HG02973 (cell line): ENCODE data around the gene PAQR7.
"Not testable (repeated sequence)": the region's sequence is repeated elsewhere in the genome, so short reads cannot be mapped to it uniquely, and the experiment has no call there.

Experiments used
- ATAC-seq: cut with Tn5 transposase; IDR thresholded peaks from one replicate; pipeline ENCODE4 v1.9.1; 2021; ENCODE audit warnings: moderate library complexity; ENCODE audit not compliant: unreplicated experiment

PAQR7 gene

GRCh38 chr1:25854554-25854953 is 21.0 kb downstream of the PAQR7 start:
- no peak for ATAC-seq

- ATAC-seq = no peak
Measured at GRCh38 chr1:25848531-25848930, 27.0 kb downstream of the PAQR7 start.

DNA sequence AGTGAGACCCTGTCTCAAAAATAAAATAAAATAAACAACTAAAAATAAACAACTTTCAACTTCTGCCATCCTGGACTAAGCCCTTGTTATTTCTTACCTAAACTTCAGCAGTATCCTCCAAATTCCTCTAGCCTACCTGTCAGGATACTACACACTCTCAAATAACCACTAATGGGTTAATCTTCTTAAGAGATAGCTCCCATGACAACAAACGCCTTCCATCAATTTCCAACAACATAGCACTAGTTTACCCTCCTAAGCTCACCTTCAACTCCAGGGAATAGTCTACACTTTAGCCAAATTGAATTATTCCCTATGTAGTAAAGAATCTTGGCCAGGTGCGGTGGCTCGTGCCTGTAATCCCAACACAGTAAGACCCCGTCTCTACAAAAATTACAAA is 27.6 kb downstream of the PAQR7 start:
- ATAC-seq = no peak

DNA sequence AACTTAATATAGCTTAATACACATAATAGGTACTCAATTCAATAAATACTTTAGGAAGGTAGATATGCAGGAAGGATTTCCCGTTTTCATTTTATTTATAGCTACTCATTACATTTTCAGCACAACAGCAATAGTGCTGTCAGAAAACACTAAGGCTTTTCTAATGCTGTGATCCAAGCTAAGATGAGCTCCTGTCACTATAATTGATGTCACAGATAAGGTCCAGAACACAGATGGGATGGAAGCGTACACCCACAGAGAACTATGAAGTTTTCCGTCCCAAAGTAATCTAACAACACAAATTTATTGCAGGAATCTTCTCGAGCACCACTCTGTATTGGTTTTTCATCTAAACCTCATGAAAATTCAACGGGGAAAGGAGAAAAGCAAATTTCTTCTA is 29.8 kb downstream of the PAQR7 start:
- ATAC-seq = no peak

GRCh38 chr1:25844536-25845337 is 30.8 kb downstream of the PAQR7 start:
- no peak for ATAC-seq

DNA sequence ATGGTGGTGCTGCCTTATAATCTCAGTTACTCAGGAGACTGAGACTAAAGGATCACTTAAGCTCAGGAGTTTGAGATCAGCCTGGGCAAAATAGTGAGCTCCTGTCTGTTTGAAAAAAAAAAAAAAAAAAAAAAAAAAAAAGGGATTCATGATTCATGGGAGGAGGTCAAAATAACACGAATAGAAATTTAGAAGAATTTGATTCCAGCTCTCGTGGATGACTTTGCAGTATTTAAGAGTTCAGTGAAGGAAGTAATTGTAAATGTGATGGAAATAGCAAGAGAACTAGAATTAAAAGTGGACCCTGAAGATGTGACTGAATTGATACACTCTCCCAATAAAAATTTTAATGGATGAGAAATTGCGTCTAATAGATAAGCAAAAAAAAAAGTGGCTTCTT is 32.0 kb downstream of the PAQR7 start:
- ATAC-seq = no peak

DNA sequence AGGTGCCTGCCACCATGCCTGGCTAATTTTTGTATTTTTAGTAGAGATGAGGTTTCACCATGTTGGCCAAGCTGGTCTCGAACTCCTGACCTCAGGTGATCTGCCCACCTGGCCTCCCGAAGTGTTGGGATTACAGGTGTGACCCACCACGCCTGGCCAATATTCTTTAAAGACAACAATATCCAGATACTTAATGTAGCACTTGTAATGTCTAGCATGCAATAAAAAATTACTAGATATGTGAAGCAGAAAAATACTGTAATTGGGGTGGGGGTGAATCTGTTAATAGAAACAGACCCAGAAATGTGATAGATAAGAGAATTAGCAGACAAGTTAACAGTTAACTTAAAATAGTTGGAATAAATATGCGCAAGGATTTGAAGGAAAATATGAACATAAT is 35.7 kb downstream of the PAQR7 start:
- ATAC-seq = not testable (repeated sequence)

DNA sequence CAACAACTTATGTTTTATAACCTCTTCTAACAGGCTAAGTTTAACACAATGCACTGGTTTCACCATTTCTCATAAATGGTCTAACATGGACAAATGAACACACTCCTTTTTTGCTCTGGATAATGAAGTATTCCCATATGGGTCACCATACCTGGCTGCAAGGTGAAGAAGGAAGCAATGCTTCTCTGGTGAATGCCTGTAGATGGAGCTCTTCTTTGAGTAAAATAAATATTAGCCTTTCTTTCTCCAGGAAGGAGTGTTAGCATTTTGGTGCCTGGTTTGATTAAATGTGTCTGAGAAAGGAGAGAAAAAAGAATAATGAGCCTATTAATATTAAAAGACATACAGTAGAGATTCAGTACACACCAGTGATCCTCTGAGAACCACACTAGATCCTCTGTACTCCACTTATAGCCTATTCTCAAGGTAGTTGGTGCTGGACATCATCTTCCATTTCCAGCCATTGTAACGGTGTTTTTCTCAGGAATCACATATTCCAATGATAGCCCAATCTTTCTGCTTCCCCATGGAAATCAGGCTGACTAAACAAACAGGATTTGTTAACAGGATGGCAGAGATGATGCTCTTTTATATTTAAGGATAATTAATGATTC is 38.1 kb downstream of the PAQR7 start:
- no peak for ATAC-seq

DNA sequence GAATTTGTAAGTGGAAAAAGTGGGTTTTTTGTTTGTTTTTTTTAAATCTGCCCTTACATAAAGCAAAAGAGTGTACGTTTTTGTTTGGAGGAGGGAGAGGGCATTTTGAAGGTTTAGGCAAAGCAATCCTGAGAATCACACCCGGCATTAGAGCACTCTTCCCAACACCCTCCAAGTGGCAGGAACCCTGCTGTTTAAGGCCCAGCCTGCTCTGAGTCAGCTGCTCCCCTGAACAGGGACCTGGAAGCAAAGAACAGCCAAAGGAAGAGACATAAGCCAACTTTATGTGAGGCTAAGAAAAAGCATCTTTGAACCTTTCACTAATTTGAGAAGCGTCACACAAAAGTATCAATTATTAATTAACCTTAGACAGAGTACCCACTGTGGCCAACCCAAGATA is 38.8 kb downstream of the PAQR7 start:
- ATAC-seq = no peak

- no peak for ATAC-seq
Measured at GRCh38 chr1:25834894-25835293, 40.6 kb downstream of the PAQR7 start.

- ATAC-seq = no peak
Measured at GRCh38 chr1:25833158-25833557, 42.4 kb downstream of the PAQR7 start.

- no peak for ATAC-seq
Measured at GRCh38 chr1:25832336-25833037, 43.0 kb downstream of the PAQR7 start.

- no peak for ATAC-seq
Measured at GRCh38 chr1:25831569-25832196, 43.8 kb downstream of the PAQR7 start.

- no peak for ATAC-seq
Measured at GRCh38 chr1:25829046-25829445, 46.5 kb downstream of the PAQR7 start.

- ATAC-seq = no peak
Measured at GRCh38 chr1:25828491-25828890, 47.0 kb downstream of the PAQR7 start.

- no peak for ATAC-seq
Measured at GRCh38 chr1:25826571-25826970, 48.9 kb downstream of the PAQR7 start.

- ATAC-seq = no peak
Measured at GRCh38 chr1:25825605-25826004, 49.9 kb downstream of the PAQR7 start.

GRCh38 chr1:25821630-25822091 is 53.8 kb downstream of the PAQR7 start:
- no peak for ATAC-seq

- ATAC-seq = no peak
Measured at GRCh38 chr1:25821112-25821476, 54.4 kb downstream of the PAQR7 start.

DNA sequence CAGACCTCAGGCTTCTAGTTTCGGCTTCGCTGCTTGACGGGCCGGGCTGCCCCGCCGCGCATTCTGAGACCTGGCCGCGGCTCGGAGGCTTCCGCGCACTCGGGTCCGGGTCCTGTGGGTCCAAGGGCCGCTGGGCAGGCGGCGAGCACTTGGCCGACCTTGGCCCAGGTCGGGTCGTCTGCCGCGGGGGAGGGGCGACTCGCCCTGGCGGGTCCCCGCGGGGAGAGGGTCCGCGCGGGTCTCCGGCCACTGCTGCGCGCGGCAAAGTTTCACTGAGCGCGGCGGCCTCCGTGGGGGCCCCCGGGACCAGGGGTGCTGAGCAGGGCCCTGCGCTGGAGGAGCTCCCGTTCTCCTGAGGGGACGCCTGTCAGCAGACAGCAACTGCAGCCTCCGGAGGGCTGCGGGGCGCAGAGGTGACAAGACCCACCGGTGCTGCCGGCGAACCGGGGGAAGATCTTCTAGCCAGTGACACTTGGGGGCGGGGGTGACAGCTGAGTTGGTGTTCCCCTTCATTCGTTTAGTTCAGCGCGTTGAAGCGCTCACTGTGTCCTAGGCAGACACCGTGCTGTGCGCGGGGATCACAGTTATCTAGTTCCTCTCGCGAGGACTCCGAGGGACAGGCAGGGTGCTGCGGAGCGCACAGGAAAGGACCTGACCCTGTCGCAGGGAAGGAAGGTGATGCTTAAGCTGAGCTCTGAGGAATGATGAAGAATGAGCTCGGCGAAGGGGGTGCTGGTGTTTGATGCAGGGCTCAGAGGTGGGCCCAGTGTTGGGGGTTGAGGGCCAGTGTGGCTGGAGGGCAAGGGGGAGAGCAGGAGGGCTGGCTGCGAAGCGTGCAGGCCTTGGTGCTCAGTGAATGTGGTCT is 55.0 kb downstream of the PAQR7 start:
- ATAC-seq = peak; percentile 32
